HG03135 (cell line): ENCODE data around the gene SLC3A2.
"Not testable (repeated sequence)": the region's sequence is repeated elsewhere in the genome, so short reads cannot be mapped to it uniquely, and the experiment has no call there.

Source experiments
- ATAC-seq: cut with Tn5 transposase; IDR thresholded peaks from one replicate; pipeline ENCODE4 v1.9.1; 2021; ENCODE audit warnings: mild to moderate bottlenecking, moderate library complexity; ENCODE audit not compliant: unreplicated experiment

SLC3A2 gene

DNA sequence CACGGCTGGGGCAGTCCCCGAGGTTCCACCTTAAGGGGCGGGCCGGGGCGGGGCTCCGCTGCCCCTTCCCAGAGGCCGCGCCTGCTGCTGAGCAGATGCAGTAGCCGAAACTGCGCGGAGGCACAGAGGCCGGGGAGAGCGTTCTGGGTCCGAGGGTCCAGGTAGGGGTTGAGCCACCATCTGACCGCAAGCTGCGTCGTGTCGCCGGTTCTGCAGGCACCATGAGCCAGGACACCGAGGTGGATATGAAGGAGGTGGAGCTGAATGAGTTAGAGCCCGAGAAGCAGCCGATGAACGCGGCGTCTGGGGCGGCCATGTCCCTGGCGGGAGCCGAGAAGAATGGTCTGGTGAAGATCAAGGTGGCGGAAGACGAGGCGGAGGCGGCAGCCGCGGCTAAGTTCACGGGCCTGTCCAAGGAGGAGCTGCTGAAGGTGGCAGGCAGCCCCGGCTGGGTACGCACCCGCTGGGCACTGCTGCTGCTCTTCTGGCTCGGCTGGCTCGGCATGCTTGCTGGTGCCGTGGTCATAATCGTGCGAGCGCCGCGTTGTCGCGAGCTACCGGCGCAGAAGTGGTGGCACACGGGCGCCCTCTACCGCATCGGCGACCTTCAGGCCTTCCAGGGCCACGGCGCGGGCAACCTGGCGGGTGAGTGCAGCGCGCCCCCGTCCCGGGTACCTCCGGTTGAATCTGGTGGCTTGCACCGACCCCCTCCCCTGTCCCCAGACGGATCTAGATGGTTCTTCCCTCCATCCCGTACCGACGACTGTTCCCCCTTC is at the start of gene SLC3A2:
Gene SLC3A2 (plus strand): TSS at position 94 of the 776 bp plus-strand sequence. CDS start 128 bp downstream, at position 222.
- peak; percentile 70 for ATAC-seq

DNA sequence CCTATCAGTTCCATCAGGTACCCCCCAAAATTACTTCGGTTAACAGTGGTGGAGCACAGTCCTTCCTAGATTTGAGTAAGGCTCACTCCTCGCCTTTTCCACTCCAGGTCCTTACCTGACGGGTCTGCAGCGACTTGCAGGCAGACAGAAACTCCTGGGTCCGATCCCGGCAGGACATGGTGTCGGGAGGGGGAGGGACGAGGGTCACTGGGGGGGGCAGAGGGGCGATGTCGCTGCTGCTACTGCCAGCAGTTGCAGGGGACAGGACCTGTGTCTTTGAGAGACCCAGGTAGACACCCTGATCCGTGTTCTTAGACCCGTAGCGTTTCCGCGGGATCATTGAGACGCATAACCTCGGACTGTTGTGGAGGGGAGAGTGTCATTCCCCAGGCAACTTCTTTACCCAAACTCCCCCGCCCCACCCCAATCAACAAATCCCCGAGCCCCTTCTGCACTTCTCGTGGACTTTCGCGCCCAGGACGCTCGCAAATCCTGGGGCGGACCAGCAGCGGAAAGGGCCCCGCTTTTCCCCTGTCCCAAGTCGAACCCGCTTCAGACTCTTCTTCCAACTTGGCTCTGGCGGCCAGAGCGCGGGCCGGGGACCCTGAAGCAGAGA is 49.7 kb upstream of the SLC3A2 start:
- ATAC-seq: no peak

DNA sequence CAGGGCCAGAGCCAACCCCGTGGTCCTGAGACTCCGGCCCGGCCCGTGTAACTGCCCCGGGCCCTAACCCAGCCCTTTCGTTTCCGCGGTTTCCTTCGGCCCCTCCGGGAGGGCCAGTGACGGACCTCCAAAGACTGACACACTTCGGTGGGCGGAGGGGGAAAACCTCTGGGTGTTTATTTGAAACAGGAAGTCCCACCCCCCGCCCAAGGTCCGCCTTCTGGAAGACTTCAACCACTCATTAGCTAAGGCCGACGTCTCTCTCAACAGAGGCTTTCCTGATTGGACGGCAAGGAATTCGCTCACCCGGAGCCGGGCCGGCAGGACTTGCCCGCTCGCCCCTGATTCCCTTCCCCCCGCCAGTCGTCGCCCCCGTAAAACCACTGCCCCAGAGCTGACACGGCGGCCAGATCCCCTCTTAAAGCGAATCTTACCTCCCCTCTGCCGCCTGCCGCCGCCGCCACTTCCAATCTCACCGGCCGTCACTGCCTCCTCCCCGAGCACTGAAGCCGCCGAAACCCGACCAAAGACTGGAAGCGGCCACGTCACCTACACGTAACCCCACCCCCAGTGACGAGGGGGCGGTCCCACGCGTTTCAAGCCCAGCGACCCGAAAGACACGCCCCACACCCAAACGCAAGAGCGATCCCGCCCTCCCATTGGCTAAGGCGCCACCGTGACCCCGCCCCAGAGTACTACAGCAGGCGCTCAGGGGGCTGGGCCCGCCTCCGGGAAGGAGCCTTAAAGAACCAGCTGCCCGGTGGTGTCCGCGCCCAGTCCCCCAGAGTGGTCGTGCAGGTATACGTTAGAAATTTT is 49.0 kb upstream of the SLC3A2 start, which contains the start of gene STX5:
Gene STX5 (minus strand): TSS at position 532 of the 816 bp plus-strand sequence. CDS start 808 bp downstream, outside the sequence.
- peak; percentile 76 for ATAC-seq

DNA sequence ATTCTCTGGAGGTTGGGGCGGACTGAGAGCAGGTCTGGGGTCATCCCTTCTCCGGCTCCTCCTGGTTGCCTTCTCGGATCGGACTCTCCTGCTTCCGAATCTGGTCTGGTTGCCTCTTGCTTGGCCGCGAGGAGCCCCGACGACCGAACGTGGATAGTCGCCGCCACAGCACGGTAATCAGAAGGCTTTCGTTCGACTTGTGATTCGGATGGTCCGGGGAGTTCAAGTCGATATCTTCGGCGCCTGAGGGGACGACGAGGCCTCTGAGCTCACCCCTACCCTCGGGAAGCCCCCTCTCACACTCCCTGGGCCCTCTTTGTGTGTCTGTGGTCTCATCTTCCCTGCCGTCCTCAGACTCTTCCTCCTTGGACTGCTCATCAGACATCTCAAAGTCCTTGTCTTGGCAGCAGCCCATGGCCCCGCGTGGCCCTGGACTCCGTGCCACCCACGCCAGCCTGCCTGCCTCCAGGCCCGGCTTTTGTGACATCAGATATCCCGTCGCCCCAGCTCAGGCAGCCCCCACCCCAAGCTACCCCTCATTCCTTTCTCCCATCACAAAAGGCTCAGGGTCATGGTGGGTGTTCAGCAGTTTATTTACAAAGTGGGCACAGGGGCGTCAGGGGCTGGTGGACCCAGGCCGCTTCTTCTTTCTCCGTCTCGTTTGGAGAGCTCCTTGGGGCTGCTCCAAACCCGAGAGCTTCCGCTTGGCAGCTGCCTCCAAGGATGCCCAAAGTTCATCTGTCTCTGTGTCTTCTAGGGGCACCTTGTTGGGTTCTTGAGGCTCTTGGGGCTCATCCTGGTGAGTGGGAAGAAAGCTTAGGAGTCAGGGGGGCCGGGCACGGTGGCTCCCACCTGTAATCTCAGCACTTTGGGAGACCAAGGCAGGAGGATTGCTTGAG is 48.1 kb upstream of the SLC3A2 start, which contains the start of gene TEX54:
Gene TEX54 (minus strand): TSS at position 506 of the 899 bp plus-strand sequence.
- ATAC-seq: peak; percentile 6

DNA sequence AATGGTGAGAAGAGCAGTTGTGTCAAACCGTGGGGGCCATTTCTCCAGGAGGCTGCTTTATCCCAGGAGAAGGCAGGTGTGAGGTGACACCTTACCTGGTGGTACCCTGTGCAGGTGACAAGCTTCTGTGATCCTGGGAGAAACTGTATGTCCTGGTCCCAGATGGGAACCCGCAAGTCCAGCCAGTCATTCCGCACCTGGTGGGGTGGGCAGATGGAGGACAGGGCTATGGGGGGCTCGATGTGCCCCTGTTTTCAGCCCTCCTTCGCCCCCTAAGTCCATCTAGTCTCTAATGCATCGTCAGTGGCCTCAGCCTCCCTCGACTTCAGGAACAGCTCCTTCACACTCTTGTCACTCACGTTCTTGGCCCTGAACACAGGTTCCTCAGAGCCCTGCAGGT is 45.4 kb upstream of the SLC3A2 start:
- ATAC-seq: no peak

DNA sequence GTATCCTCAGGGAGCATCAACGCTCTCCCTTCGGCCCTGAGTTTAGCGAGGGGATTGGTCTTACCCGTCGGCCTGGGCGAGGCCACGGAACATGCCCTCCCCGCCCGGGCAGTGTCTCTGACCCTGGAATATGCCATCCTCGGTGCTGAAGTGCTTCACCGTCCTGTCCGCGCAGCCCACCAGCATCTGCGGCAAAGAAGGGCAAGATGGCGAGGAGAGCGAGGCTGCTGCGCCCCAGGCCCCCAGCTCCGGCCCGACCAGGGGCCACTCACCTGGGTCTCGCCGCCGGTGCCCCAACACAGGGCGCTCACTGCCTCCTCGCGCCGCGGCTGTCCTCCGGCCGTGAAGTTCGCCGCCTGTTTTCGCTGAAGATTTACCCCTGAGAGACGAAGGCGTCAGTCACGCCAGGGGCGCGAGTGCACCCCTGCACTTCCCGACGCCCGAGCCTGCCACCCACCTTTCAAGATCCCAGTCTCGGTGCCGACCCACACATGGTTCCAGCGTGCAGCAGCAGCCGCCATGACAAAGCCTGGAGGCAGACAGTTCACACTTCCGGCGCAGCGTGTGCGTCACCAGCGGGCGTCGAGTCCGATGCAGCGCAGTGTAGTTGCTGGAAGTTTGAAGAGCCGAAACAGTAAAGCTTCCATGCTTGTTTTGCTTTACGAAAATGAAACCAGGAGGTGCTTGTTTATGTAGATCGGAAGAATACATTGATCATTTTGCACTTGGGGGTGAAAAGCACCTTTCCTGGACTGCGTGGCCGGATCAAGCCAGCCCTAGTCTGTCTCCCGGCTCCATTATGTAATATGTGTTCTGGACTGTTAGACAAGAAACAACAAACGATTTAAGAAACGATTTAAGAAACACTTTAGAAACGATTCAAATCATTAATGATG is 41.4 kb upstream of the SLC3A2 start, which contains the start of gene WDR74:
Gene WDR74 (minus strand): TSS at position 541 of the 896 bp plus-strand sequence. CDS start 20 bp downstream, at position 521.
- ATAC-seq: peak; percentile 45

DNA sequence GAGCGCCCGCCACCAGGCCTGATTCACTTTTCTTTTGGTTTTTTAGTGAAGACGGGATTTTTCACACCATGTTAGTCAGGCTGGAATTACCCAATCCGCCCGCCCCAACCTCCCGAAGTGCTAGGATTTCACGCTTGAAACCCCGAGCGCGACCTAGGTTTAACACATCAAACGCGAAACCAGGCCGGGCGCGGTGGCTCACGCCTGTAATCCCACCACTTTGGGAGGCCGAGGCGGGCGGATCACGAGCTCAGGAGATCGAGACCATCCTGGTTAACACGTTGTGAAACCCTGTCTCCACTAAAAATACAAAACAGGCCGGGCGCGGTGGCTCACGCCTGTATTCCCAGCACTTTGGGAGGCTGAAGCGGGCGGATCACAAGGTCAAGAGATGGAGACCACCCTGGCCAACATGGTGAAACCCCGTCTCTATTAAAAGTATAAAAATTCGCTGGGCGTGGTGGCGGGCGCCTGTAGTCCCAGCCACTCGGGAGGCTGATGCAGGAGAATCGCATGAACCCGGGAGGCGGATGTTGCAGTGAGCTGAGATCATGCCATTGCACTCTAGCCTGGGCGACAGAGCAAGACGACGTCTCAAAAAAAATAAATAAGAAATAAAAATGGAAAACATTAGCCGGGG is 39.9 kb upstream of the SLC3A2 start:
- not testable (repeated sequence) for ATAC-seq

DNA sequence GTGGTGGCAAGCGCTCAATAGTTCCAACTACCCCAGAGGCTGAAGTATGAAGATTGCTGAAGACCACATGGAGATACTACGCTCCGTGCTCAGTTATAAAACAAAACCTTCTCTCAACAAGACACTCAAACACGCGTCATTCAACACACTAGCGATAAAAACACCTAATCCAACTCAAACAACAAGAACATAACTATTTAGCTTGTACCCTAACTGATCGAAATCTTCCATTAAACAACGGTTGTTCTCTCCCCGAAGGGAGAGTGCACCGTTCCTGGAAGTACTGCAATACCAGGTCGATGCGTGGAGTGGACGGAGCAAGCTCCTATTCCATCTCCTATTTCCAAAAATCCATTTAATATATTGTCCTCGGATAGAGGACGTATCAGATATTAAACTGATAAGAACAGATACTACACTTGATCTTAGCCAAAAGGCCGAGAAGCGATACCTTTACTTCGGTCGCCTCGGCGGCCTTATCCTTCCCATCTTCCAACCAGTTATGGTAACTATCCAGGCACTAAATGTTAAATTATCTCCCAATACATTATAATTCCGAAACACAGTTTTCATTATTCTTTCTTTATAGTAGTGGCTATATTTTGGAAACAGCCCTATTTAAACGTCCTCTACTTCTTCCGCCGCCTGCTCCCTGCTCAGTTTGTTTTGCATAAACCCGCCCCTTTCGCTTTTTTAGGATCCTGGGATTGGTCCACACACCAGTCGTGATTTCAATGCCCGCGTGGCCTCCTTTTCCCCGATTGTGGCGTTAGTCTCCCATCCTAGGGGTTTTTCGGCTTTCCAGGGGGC is 39.1 kb upstream of the SLC3A2 start:
- ATAC-seq: peak; percentile 55

DNA sequence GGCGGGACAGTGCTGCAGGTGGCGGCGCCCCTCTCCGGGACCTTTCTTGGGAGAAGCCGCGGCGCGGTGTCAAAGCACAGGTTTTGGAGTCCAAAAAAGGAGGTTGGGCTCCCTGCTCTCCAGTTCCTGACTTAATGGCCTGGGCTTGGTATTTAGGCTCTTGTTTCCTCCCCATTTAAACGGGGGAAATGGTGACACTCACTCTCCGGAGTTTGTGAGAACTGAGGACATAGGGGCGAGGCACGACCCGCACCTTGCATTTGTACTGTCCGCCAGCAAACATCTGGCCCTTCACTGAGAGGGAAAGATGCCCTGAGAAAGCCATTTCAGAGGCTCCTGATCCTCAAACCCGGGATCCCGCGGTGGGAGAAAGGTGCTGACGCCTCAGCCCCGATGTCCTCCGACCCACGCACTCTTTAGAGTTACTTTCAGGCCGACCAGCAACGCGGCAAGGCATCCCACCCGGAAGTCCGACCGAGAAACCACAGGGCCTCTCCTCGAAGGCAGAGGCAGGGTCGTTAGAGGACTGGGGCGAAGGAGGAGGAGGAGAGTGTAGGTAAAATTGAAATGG is 38.4 kb upstream of the SLC3A2 start:
- no peak for ATAC-seq

DNA sequence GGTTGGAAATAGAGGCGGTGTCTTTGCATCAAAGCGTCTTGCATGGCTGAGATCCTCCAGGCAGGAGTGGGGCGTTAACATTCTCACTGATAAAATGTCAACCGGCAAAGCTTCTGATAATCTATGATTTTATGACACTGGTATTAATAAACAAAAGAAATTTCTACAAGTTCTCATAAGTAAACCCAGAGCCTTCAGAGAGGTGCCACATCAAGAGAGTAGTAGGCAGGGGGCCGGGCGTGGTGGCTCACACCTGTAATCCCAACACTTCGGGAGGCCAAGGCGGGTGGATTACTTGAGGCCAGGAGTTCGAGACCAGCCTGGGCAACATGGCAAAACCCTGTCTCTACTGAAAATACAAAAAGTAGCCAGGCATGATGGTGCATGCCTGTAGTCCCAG is 37.8 kb upstream of the SLC3A2 start:
- ATAC-seq: not testable (repeated sequence)

DNA sequence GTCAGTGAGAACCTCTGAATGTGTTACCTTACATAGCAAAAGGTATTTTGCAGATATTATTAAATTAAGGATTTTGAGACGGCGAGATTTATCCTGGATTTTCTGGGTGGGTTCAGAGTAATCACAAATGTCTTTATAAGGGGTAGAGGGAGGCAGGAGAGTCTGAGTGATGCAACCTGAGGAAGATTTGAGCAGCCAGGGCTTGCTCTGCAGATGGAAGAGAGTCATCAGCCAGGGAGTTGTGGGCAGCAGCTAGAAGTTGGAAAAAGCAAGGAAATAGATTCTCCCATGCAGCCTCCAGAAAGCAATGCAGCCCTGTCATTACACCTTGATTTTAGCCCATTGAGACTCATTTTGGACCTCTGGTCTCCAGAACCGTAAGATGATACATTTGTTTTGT is 37.2 kb upstream of the SLC3A2 start:
- ATAC-seq: no peak

DNA sequence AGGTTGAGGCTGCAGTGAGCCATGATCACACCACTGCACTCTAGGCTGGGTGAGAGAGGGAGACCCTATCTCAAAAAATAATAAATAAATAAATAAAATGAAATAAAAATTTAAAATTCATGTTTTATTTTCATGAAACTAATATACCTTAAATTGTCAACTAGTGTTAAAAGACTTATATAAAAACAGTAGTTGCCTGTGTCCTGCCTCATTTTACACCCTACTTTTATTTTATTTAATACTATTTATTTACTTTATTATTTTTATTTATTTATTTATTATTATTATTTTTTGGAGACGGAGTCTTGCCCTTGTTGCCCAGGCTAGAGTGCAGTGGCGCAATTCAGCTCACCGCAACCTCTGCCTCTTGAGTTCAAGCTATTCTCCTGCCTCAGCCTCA is 36.5 kb upstream of the SLC3A2 start:
- ATAC-seq: no peak

DNA sequence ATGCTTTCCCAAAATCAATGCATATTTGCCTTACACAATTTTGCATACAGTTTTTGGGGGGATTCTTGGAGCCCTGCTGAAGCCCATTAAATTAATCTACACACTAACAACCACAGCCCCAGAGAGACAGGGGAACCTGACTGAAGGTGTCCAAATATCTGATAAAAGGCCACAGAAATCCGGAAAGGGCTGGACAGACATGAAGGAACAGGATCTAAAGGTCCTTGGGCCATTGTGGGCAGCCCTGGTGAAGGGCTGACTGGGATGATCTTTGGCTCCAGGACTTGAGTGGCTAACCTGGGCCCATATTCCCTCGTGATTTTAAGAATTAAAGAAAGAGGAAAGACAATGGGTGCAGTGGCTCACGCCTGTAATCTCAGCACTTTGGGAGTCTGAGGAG is 34.5 kb upstream of the SLC3A2 start:
- ATAC-seq: no peak

DNA sequence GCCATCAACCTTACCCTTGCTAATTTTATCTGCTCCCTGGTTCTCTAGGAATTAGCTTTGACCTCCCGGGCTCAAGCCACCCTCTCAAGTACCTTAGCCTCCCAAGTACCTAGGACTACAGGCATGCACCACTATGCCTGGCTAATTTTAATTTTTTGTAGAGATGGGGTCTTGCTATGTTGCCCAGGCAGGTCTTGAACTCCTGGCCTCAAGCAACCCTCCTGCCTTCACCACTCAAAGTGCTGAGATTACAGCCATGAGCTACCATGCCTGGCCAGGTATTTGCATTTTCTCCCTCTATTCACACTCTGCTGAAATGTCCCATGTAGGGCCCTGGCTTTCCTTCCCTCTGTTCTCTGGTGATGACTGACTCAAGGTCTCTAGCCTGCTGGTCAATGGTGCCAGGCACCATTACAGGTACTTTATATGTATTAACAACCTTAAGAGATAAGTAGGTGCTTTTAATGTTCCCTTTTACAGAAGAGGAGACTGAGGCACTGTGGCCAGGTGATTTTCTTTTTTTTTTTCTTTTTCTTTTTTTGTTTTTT is 32.9 kb upstream of the SLC3A2 start:
- no peak for ATAC-seq

DNA sequence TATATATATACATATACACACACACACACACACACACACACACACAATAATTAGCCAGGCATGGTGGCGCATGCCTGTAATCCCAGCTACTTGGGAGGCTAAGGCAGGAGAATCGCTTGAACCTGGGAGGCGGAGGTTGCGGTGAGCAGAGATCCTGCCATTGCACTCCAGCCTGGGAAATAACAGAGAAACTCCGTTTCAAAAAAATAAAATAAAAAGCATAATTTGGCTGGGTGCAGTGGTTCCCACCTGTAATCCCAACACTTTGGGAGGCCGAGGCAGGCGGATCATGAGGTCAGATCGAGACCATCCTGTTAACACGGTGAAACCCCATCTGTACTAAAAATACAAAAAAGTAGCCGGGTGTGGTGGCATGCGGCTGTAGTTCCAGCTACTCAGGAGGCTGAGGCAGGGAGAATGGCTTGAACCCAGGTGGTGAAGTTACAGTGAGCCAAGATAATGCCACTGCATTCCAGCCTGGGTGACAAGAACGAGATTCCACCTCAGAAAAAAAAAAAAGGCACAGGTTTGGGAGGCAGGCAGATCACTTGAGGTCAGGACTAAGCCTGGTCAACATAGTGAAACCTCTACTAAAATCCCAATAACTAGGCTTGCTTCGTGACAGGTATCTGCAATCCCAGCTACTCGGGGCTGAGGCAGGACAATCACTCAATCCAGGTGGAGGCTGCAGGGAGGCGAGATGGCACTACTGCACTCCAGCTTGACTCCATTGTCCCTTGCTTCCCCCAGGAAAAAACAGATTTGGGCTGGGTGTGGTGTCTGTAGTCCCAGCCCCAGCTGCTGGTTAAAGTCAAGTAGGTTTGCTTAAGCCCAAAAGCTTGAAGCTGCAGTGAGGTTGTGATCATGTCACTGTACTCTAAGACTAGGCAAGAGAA is 29.5 kb upstream of the SLC3A2 start:
- no peak for ATAC-seq

DNA sequence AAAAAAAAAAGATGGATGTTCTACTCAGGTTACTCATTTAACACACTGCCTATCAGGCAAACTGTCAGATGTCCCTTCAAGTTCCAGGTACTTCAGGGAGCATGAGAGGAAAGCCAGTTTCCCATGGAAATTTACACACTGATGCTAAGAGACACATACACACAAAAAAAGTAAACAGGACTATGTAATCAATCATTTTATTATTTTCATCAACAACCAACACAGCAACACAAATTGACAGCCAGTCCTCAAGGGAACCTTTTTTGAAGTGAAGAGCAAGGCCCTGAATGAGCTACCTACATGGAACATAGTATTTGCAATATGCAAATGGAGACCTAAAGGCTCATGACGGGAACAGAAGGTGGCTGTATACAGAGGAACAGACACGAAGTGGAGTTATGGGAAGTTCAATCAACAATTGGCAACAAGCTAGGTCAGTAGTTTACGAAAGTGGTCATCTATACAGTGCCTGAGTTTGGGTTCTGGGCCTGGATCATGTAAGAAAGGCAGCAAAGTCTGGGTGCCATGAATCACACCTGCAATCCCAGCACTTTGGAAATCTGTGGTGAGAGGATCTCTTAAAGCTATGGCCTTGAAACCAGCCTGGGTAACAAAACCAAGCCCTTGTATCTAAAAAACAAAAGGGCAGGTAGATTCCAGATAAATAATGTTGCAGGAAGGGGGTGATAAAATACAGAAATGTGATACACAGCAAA is 28.7 kb upstream of the SLC3A2 start:
- no peak for ATAC-seq
